ENCODE measurements around the gene GDI2. TPM values are rescaled to one million over a fixed set of nuclear protein-coding genes. Genes with fewer than 3 reads are reported as not detected.
A peak's percentile ranks its signal among the peaks of the same experiment; 100 is the strongest.

The GDI2 gene
- total and polyA plus RNA-seq, 9 of the 15 experiments (the other 6 are each of a cell fraction or from before 2014, with no cell fraction given) = 262 to 424 (median 287) TPM

- no peak for TF ChIP-seq RNF219 (CRISPR knock-in tag; IDR thresholded peaks at IDR 0.05)
- TF ChIP-seq CSDE1 (IDR thresholded peaks at IDR 0.05) = peak in 1 of 2 experiments; percentile 36; a peak in 1 of 4 replicates
- no peak for TF ChIP-seq SIN3B (IDR thresholded peaks at IDR 0.05; ENCODE audit: low read depth)
- TF ChIP-seq DPF2 (IDR thresholded peaks at IDR 0.05) = no peak; the same call in 1 of the 2 replicates
- no peak for TF ChIP-seq RNF2 (IDR thresholded peaks at IDR 0.05)
- TF ChIP-seq ESRRA (IDR thresholded peaks at IDR 0.05; ENCODE audit: borderline replicate concordance, low read depth) = no peak
- no peak for TF ChIP-seq ZFX (CRISPR knock-in tag; IDR thresholded peaks at IDR 0.05)
Measured at GRCh38 chr10:5814110-5815107, 1.2 kb upstream of the GDI2 start (continued).

- no peak for DNase-seq (ENCODE audit: extremely low read depth in 1 of 4, low spot score in 3 of 4)
- POLR2A ChIA-PET = interaction anchor here (0.6 to 3.4 kb wide), 16 partner anchors 9 to 789 kb away, joined by 3 to 19 read pairs (median 5); partner anchors contain the start of genes ANKRD16 and FBH1
- Histone ChIP-seq H3K4me1 (replicated peaks in 1 of 2; ENCODE audit: control insufficient read depth in 2 of 2, insufficient read depth in 2 of 2, low read length in 2 of 2) (peaks cover 12 to 27% of the 10 kb centered on the region in 2 experiments), H3K4me3 (peak overlapping the region; percentile 98), H3K9me3 (replicated peaks; ENCODE audit: control insufficient read depth, insufficient read depth, low read depth, low read length) (no peaks in the 10 kb centered on the region), H3K9me1 (ENCODE audit: control insufficient read depth, insufficient read depth, low read length) (no peaks in the 10 kb centered on the region), H3K79me2 (ENCODE audit: control insufficient read depth, insufficient read depth, low read length) (peaks cover 69% of the 10 kb centered on the region), H3K36me3 (ENCODE audit: control insufficient read depth, insufficient read depth, low read length) (peaks cover 31% of the 10 kb centered on the region; the same call in 2 of the 3 replicates), H2AFZ (ENCODE audit: low read depth, low read length) (peak overlapping the region; percentile 82), H3K4me2 (ENCODE audit: insufficient read depth, low read length) (peak overlapping the region; percentile 84; the same call in 1 of the 2 replicates), H4K20me1 (replicated peaks; ENCODE audit: control insufficient read depth, insufficient read depth, low read length) (peaks cover 28% of the 10 kb centered on the region), H3K27ac (ENCODE audit: extremely low read depth, low read depth, low read length) (peak overlapping the region; percentile 98), H3K27me3 (ENCODE audit: control insufficient read depth in 2 of 2, insufficient read depth in 2 of 2, low read length in 2 of 2) (no peaks in the 10 kb centered on the region), H3K9ac (ENCODE audit: insufficient read depth in 1 of 2, low read depth in 2 of 2, low read length in 2 of 2) (peak overlapping the region; percentile 97 to 98)
- in situ Hi-C loops (cut with MboI) (no loop called here), intact Hi-C loops (cut with micrococcal nuclease) (loop anchor here (5.0 kb wide), 3 partner anchors 34 to 79 kb away; partner anchors contain the start of gene FBH1)
- no TSS peak for BruUV-seq (replicated peaks)
- CTCF ChIA-PET (ENCODE audit: low intra/inter-chr PET ratio) = interaction anchor here (0.6 to 1.0 kb wide), 2 partner anchors 240 to 276 kb away, joined by 3 to 5 read pairs; partner anchors contain the start of gene RBM17
- 0% methylated on average over 15 of the region's 29 CpGs for WGBS (ENCODE audit: insufficient coverage, low coverage, missing lambda C conversion rate)
- FAIRE-seq = no peak
- peak; percentile 60 for ATAC-seq
- TF ChIP-seq ZNF408 (CRISPR knock-in tag; IDR thresholded peaks at IDR 0.05; ENCODE audit: low read depth) (no peak), ELF2 (CRISPR knock-in tag; IDR thresholded peaks at IDR 0.05) (0 out of 2 replicates have a peak, but pooled peaks have one; percentile 26), NBN (IDR thresholded peaks at IDR 0.05; ENCODE audit: low read depth) (peak; percentile 74), CHD1 (IDR thresholded peaks at IDR 0.05; ENCODE audit: low read length) (no peak), XRCC5 (IDR thresholded peaks at IDR 0.05; ENCODE audit: low read depth, low read length) (0 out of 2 replicates have a peak, but pooled peaks have one; percentile 18), ZSCAN29 (IDR thresholded peaks at IDR 0.05) (0 out of 2 replicates have a peak, but pooled peaks have one; percentile 43), STAG1 (CRISPR knock-in tag; IDR thresholded peaks at IDR 0.05; ENCODE audit: borderline replicate concordance) (peak; percentile 44; the same call in 1 of the 2 replicates), SAFB (IDR thresholded peaks at IDR 0.05; ENCODE audit: borderline replicate concordance, low read depth, low read length) (peak; percentile 47; the same call in 1 of the 2 replicates), MED1 (CRISPR knock-in tag; IDR thresholded peaks at IDR 0.05; ENCODE audit: borderline replicate concordance) (0 out of 2 replicates have a peak, but pooled peaks have one; percentile 91), DNMT1 (IDR thresholded peaks at IDR 0.05) (no peak), PHF8 (IDR thresholded peaks at IDR 0.05; ENCODE audit: borderline replicate concordance, low read length) (peak; percentile 93)
Measured at GRCh38 chr10:5813091-5813340, 218 bp downstream of the GDI2 start.

Data from K562 (cell line).